ENCODE results near the gene CFAP54.

The CFAP54 gene

DNA sequence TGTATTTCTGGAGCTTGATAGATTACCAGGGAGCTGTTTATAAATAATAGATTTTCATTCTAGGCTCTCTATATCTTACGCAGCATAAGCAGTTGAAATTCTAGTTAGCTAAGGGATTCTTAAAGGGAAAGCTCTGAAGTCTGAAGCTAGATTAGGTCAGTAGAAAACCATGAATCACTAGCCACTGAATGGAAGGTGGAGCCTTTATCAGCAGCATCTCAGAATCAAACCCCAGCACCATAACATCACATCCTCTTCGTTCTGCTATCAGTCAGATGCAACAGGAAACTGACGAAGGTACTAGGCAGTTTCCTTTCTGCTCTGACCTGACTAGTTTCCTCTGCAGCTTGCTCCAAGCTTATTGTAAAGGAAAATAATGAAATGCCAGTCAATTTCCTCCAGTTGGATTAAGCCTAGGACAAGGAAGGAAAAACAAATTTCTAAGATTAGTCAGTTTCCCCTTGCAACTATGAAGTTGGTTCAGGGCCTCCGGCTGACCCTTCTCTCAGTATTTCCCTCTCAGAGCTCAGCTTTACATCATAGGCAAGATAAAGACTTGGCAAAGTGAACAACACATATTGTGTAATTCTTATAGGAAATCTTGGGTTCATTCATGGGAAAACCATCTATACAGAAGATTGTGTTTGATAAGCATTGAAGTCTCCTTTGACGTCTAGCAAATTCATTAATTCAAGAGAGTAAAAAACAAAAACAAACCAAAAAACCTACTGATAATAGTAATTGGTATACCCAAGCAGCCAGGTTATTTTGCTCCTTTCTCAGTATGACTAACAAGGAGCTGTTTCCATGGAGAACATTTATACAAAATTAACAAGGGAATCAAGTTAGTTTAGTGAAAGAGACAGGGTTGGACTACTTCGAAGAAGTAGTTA lies 43.4 kb upstream of the CFAP54 start:
- peaks cover 2% of the 10 kb centered on the region for H3K9me3 ChIP-seq (ENCODE audit: severe bottlenecking)
- H3K36me3 ChIP-seq (ENCODE audit: low read depth) = no peaks in the 10 kb centered on the region
- H3K4me1 ChIP-seq (ENCODE audit: insufficient read depth, poor library complexity, severe bottlenecking) = peaks cover 38% of the 10 kb centered on the region
- peak overlapping the region; percentile 99 for H3K27ac ChIP-seq (ENCODE audit: poor library complexity, severe bottlenecking)
- H3K27me3 ChIP-seq (ENCODE audit: insufficient read depth, poor library complexity, severe bottlenecking) = no peaks in the 10 kb centered on the region
- ATAC-seq (ENCODE audit: low read depth) (peak; percentile 94), DNase-seq (ENCODE audit: low spot score) (no peak)
- TF ChIP-seq, protein P1, sequence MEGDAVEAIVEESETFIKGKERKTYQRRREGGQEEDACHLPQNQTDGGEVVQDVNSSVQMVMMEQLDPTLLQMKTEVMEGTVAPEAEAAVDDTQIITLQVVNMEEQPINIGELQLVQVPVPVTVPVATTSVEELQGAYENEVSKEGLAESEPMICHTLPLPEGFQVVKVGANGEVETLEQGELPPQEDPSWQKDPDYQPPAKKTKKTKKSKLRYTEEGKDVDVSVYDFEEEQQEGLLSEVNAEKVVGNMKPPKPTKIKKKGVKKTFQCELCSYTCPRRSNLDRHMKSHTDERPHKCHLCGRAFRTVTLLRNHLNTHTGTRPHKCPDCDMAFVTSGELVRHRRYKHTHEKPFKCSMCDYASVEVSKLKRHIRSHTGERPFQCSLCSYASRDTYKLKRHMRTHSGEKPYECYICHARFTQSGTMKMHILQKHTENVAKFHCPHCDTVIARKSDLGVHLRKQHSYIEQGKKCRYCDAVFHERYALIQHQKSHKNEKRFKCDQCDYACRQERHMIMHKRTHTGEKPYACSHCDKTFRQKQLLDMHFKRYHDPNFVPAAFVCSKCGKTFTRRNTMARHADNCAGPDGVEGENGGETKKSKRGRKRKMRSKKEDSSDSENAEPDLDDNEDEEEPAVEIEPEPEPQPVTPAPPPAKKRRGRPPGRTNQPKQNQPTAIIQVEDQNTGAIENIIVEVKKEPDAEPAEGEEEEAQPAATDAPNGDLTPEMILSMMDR (IDR thresholded peaks at IDR 0.05; ENCODE audit: poor library complexity, severe bottlenecking) = no peak
- no peak overlapping the region for H3K4me3 ChIP-seq (ENCODE audit: severe bottlenecking)

DNA sequence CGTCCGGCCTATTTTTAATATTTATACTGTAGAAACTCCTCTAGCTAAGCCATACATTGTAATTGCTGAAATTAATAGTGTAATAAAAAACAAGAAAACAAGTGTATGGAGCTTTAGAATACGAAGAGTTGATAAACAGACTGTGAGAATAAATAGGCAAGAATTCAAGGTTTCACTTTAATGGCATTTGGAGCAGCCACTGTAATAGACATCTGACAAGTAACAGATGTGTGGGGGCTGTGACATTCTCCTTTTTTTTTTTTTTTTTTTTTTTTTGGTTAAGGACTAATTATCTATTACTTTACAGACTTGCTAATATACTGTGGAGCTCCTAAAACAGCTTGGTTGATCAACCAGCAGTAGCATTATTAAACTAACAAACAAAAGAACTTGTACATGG lies 42.1 kb upstream of the CFAP54 start:
- Histone ChIP-seq H3K4me1 (ENCODE audit: insufficient read depth, poor library complexity, severe bottlenecking) (peaks cover 38% of the 10 kb centered on the region), H3K4me3 (ENCODE audit: severe bottlenecking) (no peak overlapping the region), H3K36me3 (ENCODE audit: low read depth) (no peaks in the 10 kb centered on the region), H3K27ac (ENCODE audit: poor library complexity, severe bottlenecking) (peak overlapping the region; percentile 99), H3K27me3 (ENCODE audit: insufficient read depth, poor library complexity, severe bottlenecking) (no peaks in the 10 kb centered on the region), H3K9me3 (ENCODE audit: severe bottlenecking) (peaks cover 3% of the 10 kb centered on the region)
- DNase-seq (ENCODE audit: low spot score) = no peak
- TF ChIP-seq, protein P1 (IDR thresholded peaks at IDR 0.05; ENCODE audit: poor library complexity, severe bottlenecking) = no peak
- no peak for ATAC-seq (ENCODE audit: low read depth)

DNA sequence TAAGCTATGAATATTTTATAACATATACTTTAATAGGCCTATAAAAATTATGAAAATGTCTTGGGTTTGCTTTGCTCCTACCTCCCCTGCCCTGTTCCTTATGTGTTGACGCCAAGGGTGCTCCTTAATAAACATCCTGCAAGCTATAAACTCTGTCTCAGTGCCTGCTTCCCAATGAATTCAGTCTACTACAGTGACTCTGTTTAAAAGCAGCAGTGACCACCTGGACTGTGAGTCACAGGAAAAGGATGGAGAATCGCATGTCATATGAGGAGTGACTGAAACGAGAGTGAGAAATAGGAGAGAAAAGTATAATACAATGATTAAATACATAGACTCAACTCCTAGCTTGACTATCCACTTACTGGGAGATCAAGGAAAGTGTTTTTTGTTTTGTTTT lies 41.1 kb upstream of the CFAP54 start:
- ATAC-seq (ENCODE audit: low read depth) (peak; percentile 62), DNase-seq (ENCODE audit: low spot score) (no peak)
- Histone ChIP-seq H3K36me3 (ENCODE audit: low read depth) (no peaks in the 10 kb centered on the region), H3K4me3 (ENCODE audit: severe bottlenecking) (no peak overlapping the region), H3K4me1 (ENCODE audit: insufficient read depth, poor library complexity, severe bottlenecking) (peaks cover 41% of the 10 kb centered on the region), H3K27ac (ENCODE audit: poor library complexity, severe bottlenecking) (peak overlapping the region; percentile 99), H3K9me3 (ENCODE audit: severe bottlenecking) (peaks cover 3% of the 10 kb centered on the region), H3K27me3 (ENCODE audit: insufficient read depth, poor library complexity, severe bottlenecking) (no peaks in the 10 kb centered on the region)
- TF ChIP-seq, protein P1 (IDR thresholded peaks at IDR 0.05; ENCODE audit: poor library complexity, severe bottlenecking) = no peak

DNA sequence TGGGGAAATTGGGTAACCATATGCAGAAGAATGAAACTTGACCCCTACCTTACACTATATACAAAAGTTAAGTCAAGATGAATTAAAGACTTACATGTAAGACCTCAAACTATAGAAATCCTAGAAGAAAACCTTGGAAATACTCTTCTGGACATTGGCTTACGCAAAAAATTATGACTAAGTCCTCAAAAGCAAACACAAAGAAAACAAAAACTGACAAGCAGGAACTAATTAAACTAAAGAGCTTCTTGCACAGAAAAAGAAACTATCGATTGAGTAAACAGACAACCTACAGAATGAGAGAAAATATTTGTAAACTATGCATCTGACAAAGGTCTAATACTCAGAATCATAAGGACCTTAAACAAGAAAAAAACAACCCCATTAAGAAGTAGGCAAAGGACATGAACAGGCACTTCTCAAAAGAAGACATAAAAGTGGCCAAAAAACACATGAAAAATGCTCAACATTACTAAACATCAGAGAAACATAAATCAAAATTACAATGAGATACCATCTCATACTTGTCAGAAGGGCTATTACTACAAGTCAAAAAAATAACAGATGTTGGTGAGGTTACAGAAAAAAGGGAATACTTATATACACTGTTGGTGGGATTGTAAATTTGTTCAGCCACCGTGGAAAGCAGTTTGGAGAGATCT lies 37.0 kb upstream of the CFAP54 start:
- no peak for DNase-seq (ENCODE audit: low spot score)
- Histone ChIP-seq H3K27ac (ENCODE audit: poor library complexity, severe bottlenecking) (peak overlapping the region; percentile 49), H3K4me1 (ENCODE audit: insufficient read depth, poor library complexity, severe bottlenecking) (peaks cover 32% of the 10 kb centered on the region), H3K27me3 (ENCODE audit: insufficient read depth, poor library complexity, severe bottlenecking) (no peaks in the 10 kb centered on the region), H3K36me3 (ENCODE audit: low read depth) (no peaks in the 10 kb centered on the region), H3K9me3 (ENCODE audit: severe bottlenecking) (peaks cover 3% of the 10 kb centered on the region), H3K4me3 (ENCODE audit: severe bottlenecking) (no peak overlapping the region)
- TF ChIP-seq, protein P1 (IDR thresholded peaks at IDR 0.05; ENCODE audit: poor library complexity, severe bottlenecking) = no peak
- ATAC-seq (ENCODE audit: low read depth) = no peak
